Stimulated activated CD4-positive, alpha-beta T cell treated with anti-CD3 and anti-CD28 coated beads, Interleukin-2, amount 100 ng/mL, for 4 hours (primary cell): ENCODE data around the gene C11orf58.

Experiments used
- DNase-seq: peaks from one replicate; pipeline ENCODE4 v3.0.0-alpha.2; 2020; ENCODE audit warnings: low read depth

Gene C11orf58

DNA sequence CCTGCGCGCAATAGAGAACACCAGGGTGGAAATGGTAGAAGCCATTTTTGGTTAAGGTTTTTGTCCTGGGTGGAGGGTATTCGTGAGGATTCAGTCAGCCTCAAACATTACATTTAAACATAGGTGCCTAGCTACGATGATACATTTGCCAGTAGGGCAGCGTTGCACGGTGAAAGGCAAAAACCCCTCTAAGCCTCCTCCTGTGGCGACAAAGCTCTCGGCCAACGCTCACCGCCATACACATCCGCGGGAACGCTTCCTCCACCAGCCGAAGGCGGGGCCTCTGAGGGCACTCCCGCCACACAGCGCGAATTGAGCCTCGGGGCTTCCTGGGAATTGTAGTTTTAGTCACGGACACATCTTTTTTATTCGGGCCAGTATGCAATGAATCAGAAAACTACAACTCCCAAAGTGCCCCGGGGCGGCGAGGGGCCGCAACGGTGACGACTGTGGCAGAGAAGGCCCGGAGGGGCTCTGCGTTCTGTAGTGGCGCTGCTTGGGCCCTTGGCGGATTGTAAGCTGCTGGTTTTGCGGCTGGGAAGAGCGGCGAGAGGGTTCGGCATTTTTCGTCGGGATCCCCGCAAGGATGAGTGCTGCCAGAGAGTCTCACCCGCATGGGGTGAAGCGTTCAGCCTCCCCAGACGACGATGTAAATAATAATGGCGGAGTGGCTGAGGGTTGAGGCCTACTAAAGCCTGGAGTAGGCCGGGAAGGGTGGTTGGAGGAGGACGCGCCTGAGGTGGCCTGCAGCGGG lies at the start of gene C11orf58:
TSS of gene C11orf58 (plus strand) at position 455 of the 754 bp plus-strand sequence. CDS start at position 587, 132 bp downstream.
- DNase-seq, result peak; percentile 88

DNA sequence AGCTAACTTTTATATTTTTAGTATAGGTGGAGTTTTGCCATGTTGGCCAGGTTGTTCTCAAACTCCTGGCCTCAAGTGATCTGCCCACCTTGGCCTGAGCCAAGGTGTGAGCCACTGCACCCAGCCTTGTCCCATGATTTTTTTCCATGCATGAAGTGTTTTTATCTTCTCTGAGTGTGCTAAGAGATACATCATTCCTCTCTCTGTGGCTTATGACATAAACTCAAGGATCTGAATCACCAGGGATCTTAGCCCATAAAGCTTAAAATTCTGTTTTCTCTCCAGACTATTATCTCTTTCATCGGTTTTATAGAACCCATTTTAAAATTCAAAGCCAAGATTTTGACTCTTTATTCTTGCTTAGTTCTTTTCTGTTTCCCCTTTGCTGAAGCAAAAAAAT lies 48.4 kb upstream of the C11orf58 start:
- no peak for DNase-seq

DNA sequence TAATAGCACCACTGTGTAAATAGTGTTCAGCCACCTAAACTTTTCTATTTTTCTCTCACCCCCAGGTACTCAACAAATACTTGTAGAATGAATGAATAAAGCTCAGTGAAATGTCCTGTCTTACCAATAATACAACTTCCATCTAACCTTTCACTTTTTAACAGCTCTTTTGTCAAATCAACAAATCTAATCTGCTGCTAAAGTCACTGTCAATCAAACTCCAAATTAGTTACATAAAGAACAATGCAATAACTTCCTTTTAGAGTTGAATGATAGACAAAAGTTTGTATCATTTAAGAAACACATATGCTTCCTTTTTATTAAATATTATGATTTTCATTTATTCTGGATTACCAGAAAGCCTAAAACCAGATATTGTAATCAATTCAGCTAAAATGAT lies 34.7 kb upstream of the C11orf58 start:
- DNase-seq, result no peak

DNA sequence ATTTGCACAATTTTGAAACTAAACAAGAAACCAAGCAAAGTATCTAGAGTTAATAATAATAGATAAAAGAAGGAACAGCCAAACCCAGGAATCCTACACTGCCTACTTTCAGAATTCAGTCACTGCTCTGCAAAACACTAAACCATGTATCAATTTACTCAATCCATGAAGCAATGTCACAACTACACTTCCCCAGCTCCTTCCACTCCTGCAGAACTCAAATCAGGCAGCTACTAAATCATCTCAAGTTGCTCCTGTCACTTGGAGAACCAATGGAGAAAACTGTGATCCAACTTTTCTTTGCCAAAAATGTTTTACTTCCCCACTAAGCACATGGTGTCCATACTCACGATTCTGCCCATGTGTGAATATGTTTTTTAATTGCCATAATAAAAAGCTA lies 24.9 kb upstream of the C11orf58 start:
- DNase-seq, result no peak

GRCh38 chr11:16722581-16723344 lies 15.7 kb upstream of the C11orf58 start:
- no peak for DNase-seq

GRCh38 chr11:16727806-16728205 lies 10.6 kb upstream of the C11orf58 start:
- no peak for DNase-seq

DNA sequence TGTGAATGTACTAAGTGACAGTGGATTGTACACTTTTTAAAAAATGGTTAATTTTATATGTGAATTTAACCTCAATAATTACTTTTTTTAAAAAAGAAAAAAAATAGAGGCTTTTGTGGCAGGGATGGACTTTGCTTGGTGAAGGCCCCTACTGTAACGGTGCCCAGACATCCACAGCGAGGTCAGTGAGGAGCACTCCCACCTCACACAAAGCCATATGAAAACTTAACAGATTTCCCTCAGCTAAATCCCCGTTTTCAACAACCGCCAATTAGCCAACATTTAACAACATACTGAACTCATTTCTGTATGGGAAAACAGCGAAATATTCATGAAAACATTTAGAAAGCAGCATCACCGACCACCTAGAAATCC lies 642 bp upstream of the C11orf58 start:
- DNase-seq, result no peak

GRCh38 chr11:16738947-16739815 lies 734 bp downstream of the C11orf58 start:
- peak; percentile 24 for DNase-seq

DNA sequence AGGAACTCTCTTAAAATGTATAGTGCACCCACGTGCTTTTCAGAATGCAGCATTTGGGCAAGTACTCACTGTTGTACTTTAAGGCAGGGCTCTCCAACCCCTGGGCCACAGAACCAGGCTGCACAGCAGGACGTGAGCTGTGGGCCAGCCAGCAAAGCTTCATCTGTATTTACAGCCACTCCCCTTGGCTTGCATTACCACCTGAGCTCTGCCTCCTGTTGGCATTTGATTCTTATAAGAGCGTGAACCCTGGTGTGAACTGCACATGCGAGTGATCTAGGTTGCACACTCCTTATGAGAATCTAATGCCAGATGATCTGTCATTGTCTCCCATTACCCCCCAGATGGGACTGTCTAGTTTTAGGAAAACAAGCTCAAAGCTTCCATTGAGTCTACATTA lies 3.0 kb downstream of the C11orf58 start:
- no peak for DNase-seq

DNA sequence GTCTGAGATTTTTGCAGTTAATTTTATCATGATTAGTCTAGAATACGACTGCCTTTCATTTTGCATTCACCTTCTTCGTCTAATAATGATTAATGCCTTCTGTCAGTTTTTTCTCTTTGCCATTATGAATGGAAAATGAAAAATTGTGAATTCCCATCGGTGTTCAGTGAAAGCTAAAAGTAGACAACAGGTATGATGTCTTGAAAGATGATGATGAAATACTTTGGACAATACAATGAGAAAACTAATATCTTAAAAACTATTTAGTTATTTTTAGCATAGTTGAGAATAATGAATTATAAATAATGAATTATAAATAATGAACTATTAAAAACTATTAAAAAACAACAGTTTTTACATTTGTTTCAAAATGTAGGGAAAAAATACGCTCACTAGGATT lies 5.0 kb downstream of the C11orf58 start:
- no peak for DNase-seq

DNA sequence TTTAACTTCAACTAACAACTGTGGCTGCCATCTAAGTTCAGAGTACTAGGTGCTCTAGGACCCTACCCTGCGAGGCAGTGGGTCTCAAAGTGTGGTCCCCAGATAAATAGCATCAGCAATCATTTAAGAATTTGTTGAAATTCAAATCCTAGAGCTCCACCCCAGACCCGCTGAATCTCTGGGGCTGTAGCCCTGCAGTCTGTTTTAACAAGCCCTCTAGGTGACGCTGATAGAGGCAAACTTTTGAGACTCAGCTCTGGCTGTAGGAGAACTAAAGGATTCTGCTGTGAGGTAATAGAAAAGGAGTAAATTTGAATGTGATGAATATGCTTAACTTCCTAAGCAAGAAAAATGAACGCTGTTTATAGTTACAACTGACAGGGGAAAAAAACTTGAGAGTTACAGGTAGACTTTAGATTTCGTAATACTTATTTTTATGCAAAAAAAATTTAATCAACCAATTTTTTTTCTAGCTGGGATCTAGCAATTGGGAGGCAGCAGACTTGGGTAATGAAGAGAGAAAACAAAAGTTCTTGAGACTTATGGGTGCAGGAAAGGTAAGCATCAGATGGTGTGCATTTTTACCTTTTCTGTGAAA lies 5.8 kb downstream of the C11orf58 start:
- no peak for DNase-seq

GRCh38 chr11:16745950-16746605 lies 7.6 kb downstream of the C11orf58 start:
- DNase-seq, result no peak

GRCh38 chr11:16749092-16749491 lies 10.6 kb downstream of the C11orf58 start:
- no peak for DNase-seq

GRCh38 chr11:16749666-16750065 lies 11.2 kb downstream of the C11orf58 start:
- DNase-seq, result no peak

GRCh38 chr11:16750417-16750816 lies 12.0 kb downstream of the C11orf58 start:
- DNase-seq, result no peak

DNA sequence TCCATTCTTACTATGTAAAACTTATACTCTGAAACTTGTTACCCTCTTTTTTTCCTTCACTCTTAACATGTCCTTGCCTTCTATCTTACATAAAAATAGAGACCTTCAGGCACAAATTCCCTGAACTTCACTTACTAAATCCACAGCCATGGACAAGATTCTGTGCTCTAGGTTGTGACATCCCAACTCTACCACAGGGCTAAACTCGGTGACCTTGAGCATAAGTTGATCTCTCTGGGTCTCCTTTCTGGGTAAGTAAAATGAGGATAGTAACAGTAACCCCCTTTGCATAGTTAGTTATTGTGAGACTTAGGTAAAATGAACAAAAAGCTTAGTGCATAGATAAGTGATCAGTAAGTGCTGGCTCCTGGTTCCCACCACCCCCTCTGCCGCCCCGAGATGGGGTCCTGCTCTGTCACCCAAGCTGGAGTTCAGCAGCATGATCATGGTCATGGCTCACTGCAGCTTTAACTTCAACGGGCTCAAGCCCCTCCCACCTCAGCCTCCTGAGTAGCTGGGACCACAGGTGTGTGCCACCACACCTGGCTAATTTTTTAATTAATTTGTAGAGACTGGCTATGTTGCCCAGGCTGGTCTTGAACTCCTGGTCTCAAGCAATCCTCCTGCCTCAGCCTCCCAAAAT lies 20.1 kb downstream of the C11orf58 start:
- no peak for DNase-seq

GRCh38 chr11:16759857-16760508 lies 21.5 kb downstream of the C11orf58 start:
- DNase-seq, result no peak

DNA sequence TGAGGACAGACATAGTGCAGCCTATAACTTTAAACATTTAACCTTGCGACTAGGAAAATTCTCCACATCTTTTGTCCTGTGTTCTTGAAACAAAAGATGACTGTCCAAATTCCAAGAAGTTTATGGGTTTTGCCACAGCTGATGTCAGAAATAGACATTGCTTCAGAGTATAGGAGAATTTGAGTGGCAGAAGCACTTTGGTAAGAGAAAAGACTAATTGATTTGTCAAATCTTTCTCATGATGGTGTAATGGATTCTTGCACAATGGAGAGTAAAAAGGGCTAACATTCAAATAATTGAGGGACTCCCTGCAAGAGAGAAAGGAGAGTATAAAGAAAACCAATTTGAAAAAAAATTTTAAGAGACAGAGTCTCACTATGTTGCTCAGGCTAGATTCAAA lies 25.3 kb downstream of the C11orf58 start:
- DNase-seq, result no peak

DNA sequence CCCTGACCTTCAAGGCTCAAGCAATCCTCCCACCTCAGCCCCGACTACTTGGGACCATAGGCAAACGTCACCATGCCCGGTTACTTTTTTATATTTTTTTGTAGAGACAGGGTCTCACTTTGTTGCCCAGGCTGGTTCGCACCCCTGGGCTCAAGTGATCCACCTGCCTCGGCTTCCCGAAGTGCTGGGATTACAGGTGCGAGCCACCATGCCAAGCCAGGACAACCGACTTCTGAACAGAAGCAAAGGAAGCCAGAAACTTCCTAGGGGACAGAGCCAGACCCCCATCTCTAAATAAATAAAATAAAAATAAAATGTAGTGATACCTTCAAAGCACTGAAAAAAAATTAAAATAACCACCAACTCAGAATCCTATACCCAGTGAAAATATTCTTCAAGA lies 26.4 kb downstream of the C11orf58 start:
- DNase-seq, result no peak

DNA sequence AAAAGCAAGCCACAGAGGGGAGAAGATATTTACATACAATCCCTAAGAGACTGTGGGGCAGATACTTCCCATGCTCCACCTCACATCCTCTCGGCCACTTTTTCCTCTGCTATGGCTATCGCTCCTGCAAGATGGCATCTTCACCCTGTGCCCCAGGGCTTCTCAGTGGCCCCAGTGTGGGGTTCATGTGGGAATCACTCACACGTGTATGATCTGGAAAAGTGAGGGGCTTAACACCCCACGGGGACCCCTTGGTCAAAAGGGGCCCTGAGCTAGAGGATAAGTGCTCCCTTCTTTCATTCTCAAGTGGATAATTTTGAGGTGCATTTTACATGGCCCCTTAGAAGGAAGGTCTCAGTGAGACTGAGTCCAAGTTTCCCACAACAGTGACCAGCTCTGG lies 28.7 kb downstream of the C11orf58 start:
- DNase-seq, result no peak

DNA sequence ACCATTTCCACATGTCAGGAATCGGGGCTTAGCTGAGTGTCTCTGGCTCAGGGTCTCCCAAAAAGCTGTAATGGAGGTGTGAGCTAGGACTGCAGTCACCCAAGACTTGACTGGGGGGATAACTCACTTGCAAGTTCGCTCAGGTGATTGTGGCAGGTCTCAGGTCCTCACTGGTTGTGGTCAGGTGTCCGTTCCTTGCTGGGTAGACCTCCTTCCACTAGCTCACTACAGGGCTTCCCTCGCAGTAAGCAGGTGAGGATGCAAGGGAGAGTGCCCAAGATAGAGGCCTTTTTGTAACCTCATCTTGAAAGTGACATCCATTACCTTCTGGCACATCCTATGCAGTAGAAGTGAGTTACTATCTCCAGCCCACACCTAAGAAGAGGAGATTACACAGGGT lies 29.5 kb downstream of the C11orf58 start:
- no peak for DNase-seq
